DMS79 (cell line): ENCODE measurements around the gene AQR.
A peak's percentile ranks its signal among the peaks of the same experiment; 100 is the strongest.
"Not testable (repeated sequence)": the region's sequence is repeated elsewhere in the genome, so short reads cannot be mapped to it uniquely, and the experiment has no call there.

Experiments
- DNase-seq: peaks from one replicate; lab custom pipeline; 2025; lab: John Stamatoyannopoulos, UW

The AQR gene

GRCh38 chr15:34953851-34954250 lies 15.7 kb downstream of the AQR start:
- DNase-seq, result no peak

- DNase-seq, result no peak
Observed at GRCh38 chr15:34952481-34952880, 17.1 kb downstream of the AQR start.

GRCh38 chr15:34951993-34952392 lies 17.5 kb downstream of the AQR start:
- DNase-seq, result no peak

- no peak for DNase-seq
Observed at GRCh38 chr15:34944936-34945335, 24.6 kb downstream of the AQR start.

- DNase-seq, result no peak
Observed at GRCh38 chr15:34943711-34944110, 25.8 kb downstream of the AQR start.

- not testable (repeated sequence) for DNase-seq
Observed at GRCh38 chr15:34943264-34943663, 26.3 kb downstream of the AQR start.

- peak; percentile 54 for DNase-seq
Observed at GRCh38 chr15:34942363-34942762, 27.2 kb downstream of the AQR start.

- DNase-seq, result no peak
Observed at GRCh38 chr15:34941831-34942230, 27.7 kb downstream of the AQR start.

GRCh38 chr15:34941185-34941698 lies 28.3 kb downstream of the AQR start:
- no peak for DNase-seq

GRCh38 chr15:34933432-34933975 lies 36.0 kb downstream of the AQR start:
- DNase-seq, result no peak

- DNase-seq, result not testable (repeated sequence)
Observed at GRCh38 chr15:34928349-34928748, 41.2 kb downstream of the AQR start.

GRCh38 chr15:34927726-34928125 lies 41.8 kb downstream of the AQR start:
- DNase-seq, result peak; percentile 2

GRCh38 chr15:34914317-34914716 lies 55.2 kb downstream of the AQR start:
- no peak for DNase-seq

GRCh38 chr15:34905047-34905446 lies 64.5 kb downstream of the AQR start:
- no peak for DNase-seq

- DNase-seq, result no peak
Observed at GRCh38 chr15:34904527-34904926, 65.0 kb downstream of the AQR start.

- DNase-seq, result no peak
Observed at GRCh38 chr15:34900748-34901147, 68.8 kb downstream of the AQR start.

GRCh38 chr15:34896183-34896582 lies 73.4 kb downstream of the AQR start:
- DNase-seq, result no peak

GRCh38 chr15:34893967-34894366 lies 75.6 kb downstream of the AQR start:
- DNase-seq, result no peak

GRCh38 chr15:34892963-34893591 lies 76.5 kb downstream of the AQR start:
- no peak for DNase-seq

GRCh38 chr15:34890424-34890823 lies 79.1 kb downstream of the AQR start:
- DNase-seq, result no peak

- DNase-seq, result no peak
Observed at GRCh38 chr15:34889476-34889875, 80.1 kb downstream of the AQR start.

- DNase-seq, result no peak
Observed at GRCh38 chr15:34886134-34886533, 83.4 kb downstream of the AQR start.

GRCh38 chr15:34883633-34884032 lies 85.9 kb downstream of the AQR start:
- DNase-seq, result no peak

GRCh38 chr15:34883042-34883441 lies 86.5 kb downstream of the AQR start:
- DNase-seq, result no peak
